Omental fat pad (tissue), 4 donors: ENCODE data around the gene TPPP. TPM values are rescaled to one million over a fixed set of nuclear protein-coding genes. Genes with fewer than 3 reads are reported as not detected.

ENCODE experiments used
- ATAC-seq: fragments of 150-250 bp; one replicate; pipeline ENCODE4 v1.9.1; 2016; ENCODE audit warnings: mild to moderate bottlenecking, moderate library complexity; ENCODE audit not compliant: low FRiP score
- DNase-seq: peaks from one replicate; pipeline ENCODE4 v3.0.0-alpha.2; 2019; ENCODE audit warnings: low spot score
- total RNA-seq, 4 donors: library from RNA; depleted of rRNA; stranded (reverse); fragments of >200 nt; gene quantifications; one replicate each; pipeline ENCODE4 v1.1.0, GENCODE V29; 2016
- TF ChIP-seq, protein P1 (sequence below), 3 donors: fragments of 450-650 bp; IDR thresholded peaks; one replicate each; pipeline ENCODE4 v1.5.1; 2016 to 2017; ENCODE audit warnings: antibody characterized with exemption in 3 of 3, mild to moderate bottlenecking in 3 of 3, moderate library complexity in 2 of 3

The TPPP gene
- total RNA-seq, 4 donors from 2014 or later, result 3.9 to 7.8 (median 5.5) TPM

DNA sequence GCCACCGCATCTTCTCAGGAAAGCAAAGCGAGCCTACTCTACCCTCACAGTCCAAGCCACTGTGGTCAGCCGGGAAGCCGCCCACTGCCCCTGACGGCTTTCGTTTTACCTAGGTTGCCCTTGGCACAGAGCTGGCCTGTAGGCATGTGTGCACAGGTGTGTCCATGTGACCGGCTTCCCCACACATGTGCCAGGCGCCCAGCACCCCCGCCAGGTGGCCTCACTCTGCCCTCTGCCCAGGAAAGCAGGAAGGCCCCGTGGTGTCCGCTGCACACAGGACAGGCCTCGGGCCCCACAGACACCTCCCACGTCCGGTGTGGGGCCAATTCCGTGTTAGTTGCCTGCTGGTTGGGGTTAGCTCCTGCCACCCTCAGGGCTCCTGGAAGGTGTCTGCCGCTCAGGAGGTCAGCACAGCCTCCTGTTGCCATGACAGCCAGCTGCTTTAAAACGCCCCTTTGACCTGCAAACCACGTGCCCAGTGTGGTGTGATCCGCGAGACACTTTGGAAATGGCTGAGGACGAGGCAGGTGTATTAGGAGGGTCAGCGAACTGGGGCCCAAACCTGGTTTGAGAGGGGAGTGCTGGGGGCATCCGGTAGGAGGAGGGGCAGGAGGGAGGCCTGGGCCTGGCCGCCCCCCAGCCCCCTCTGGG, 28.7 kb downstream of the TPPP start:
- no peak for ATAC-seq
- TF ChIP-seq, protein P1, sequence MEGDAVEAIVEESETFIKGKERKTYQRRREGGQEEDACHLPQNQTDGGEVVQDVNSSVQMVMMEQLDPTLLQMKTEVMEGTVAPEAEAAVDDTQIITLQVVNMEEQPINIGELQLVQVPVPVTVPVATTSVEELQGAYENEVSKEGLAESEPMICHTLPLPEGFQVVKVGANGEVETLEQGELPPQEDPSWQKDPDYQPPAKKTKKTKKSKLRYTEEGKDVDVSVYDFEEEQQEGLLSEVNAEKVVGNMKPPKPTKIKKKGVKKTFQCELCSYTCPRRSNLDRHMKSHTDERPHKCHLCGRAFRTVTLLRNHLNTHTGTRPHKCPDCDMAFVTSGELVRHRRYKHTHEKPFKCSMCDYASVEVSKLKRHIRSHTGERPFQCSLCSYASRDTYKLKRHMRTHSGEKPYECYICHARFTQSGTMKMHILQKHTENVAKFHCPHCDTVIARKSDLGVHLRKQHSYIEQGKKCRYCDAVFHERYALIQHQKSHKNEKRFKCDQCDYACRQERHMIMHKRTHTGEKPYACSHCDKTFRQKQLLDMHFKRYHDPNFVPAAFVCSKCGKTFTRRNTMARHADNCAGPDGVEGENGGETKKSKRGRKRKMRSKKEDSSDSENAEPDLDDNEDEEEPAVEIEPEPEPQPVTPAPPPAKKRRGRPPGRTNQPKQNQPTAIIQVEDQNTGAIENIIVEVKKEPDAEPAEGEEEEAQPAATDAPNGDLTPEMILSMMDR (IDR thresholded peaks at IDR 0.05), result no peak
- no peak for DNase-seq

GRCh38 chr5:663436-664342, 29.5 kb downstream of the TPPP start:
- TF ChIP-seq, protein P1 (IDR thresholded peaks at IDR 0.05), result no peak
- DNase-seq (no peak), ATAC-seq (no peak)

- no peak for DNase-seq
- TF ChIP-seq, protein P1 (IDR thresholded peaks at IDR 0.05), result no peak
Measured at GRCh38 chr5:662751-663435, 30.3 kb downstream of the TPPP start.

GRCh38 chr5:661891-662750, 31.0 kb downstream of the TPPP start:
- DNase-seq, result no peak
- no peak for ATAC-seq
- TF ChIP-seq, protein P1 (IDR thresholded peaks at IDR 0.05), result no peak

More at GRCh38 chr5:662751-663435, 30.3 kb downstream of the TPPP start:
- ATAC-seq, result no peak

GRCh38 chr5:660491-661030, 32.6 kb downstream of the TPPP start:
- DNase-seq, result no peak

More at GRCh38 chr5:660491-661030, 32.6 kb downstream of the TPPP start:
- no peak for ATAC-seq
- TF ChIP-seq, protein P1 (IDR thresholded peaks at IDR 0.05), result no peak
